HuH-7.5 (cell line): ENCODE data around the gene B4GALNT4.
"Not testable (repeated sequence)": the region's sequence is repeated elsewhere in the genome, so short reads cannot be mapped to it uniquely, and the experiment has no call there.

Experiments
- DNase-seq: peaks from one replicate; pipeline ENCODE4 v3.0.0; 2011; ENCODE audit warnings: low spot score

Gene B4GALNT4

GRCh38 chr11:408154-409007 is 39.1 kb downstream of the B4GALNT4 start:
- no peak for DNase-seq

- no peak for DNase-seq
Measured at GRCh38 chr11:409008-409599, 39.8 kb downstream of the B4GALNT4 start.

GRCh38 chr11:409600-410483 is 40.5 kb downstream of the B4GALNT4 start:
- peak; percentile 60 for DNase-seq

- DNase-seq: not testable (repeated sequence)
Measured at GRCh38 chr11:410711-411110, 41.4 kb downstream of the B4GALNT4 start.

- DNase-seq: not testable (repeated sequence)
Measured at GRCh38 chr11:411520-411919, 42.2 kb downstream of the B4GALNT4 start.

- no peak for DNase-seq
Measured at GRCh38 chr11:412641-413119, 43.4 kb downstream of the B4GALNT4 start.

GRCh38 chr11:413120-414081 is 44.1 kb downstream of the B4GALNT4 start:
- no peak for DNase-seq

GRCh38 chr11:414318-414857 is 45.1 kb downstream of the B4GALNT4 start:
- no peak for DNase-seq

- no peak for DNase-seq
Measured at GRCh38 chr11:415640-416041, 46.3 kb downstream of the B4GALNT4 start.

GRCh38 chr11:416051-416756 is 46.9 kb downstream of the B4GALNT4 start:
- DNase-seq: no peak

GRCh38 chr11:416757-417621 is 47.7 kb downstream of the B4GALNT4 start:
- peak; percentile 51 for DNase-seq

- DNase-seq: no peak
Measured at GRCh38 chr11:417652-418342, 48.5 kb downstream of the B4GALNT4 start.

GRCh38 chr11:418343-419247 is 49.3 kb downstream of the B4GALNT4 start:
- no peak for DNase-seq

- DNase-seq: no peak
Measured at GRCh38 chr11:419248-420005, 50.1 kb downstream of the B4GALNT4 start.

GRCh38 chr11:420054-420910 is 51.0 kb downstream of the B4GALNT4 start:
- no peak for DNase-seq

- no peak for DNase-seq
Measured at GRCh38 chr11:420911-421321, 51.6 kb downstream of the B4GALNT4 start.
